Measurements from ENCODE around the gene HAUS3. TPM values are rescaled to one million over a fixed set of nuclear protein-coding genes. Genes with fewer than 3 reads are reported as not detected.

HAUS3 gene
- total and polyA plus RNA-seq, 10 of the 15 experiments (the other 5 are each of a cell fraction or from before 2014, with no cell fraction given), result 4.2 to 23.9 (median 12.3) TPM

DNA sequence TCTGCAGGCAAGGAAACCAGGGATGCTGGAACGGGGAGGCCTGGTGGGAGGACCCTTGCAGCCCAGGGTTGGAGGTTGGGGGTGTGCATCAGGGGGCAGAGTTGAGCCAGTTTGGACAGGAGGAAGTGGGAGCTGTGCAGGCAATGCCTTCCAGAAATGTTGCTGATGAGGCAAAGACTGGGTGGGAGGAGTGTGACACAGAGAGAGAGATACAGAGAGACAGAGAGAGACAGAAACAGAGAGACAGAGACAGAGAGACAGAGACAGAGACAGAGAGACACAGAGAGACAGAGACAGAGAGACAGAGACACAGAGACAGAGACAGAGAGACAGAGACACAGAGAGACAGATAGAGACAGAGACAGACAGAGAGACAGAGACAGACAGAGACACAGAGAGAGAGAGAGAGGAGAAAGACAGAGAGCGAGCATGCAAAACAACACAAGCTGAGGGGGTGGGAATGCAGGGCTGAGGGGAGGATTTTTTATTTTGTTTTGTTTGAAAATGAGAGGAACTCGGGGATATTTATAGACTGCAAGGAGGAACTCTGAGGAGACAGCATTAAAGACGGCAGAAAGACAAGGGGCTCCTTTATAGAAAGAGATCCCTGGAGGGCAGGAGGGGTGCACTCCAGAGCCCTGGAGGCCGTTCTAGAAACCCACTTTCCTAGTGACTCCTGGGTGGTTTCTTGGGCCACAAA lies 1.9 kb upstream of the HAUS3 start:
- H3K9ac ChIP-seq (ENCODE audit: control insufficient read depth, insufficient read depth, low read length), result no peak overlapping the region
- no peak for ATAC-seq
- WGBS (ENCODE audit: insufficient coverage, insufficient replicate concordance, low lambda C conversion rate, missing lambda C conversion rate), result 32% methylated on average over 5 of the region's 5 CpGs
- ChIA-PET POLR2A (interaction anchor here (0.5 to 1.5 kb wide), 3 partner anchors 11 to 401 kb away, joined by 3 read pairs; no protein-coding TSS in a partner anchor), RAD21 (ENCODE audit: unreplicated experiment) (interaction anchor here (1.7 kb wide), 1 partner anchor 169 kb away, joined by 4 read pairs; no protein-coding TSS in a partner anchor), CTCF (interaction anchor here (0.8 to 1.2 kb wide), 4 partner anchors 18 to 198 kb away, joined by 3 to 5 read pairs (median 4); partner anchors contain the start of gene MXD4), SMC1A (ENCODE audit: uncharacterized antibody, unreplicated experiment) (interaction anchor here (0.9 to 1.0 kb wide), 2 partner anchors 20 to 193 kb away, joined by 3 read pairs; no protein-coding TSS in a partner anchor)
- in situ Hi-C loops (cut with MboI), result no loop called here
- H3K27ac ChIP-seq (ENCODE audit: control insufficient read depth, insufficient read depth), result no peak overlapping the region
- H3K4me2 ChIP-seq (ENCODE audit: control insufficient read depth, insufficient read depth), result no peak overlapping the region
- H3K4me3 ChIP-seq, result no peak overlapping the region
- intact Hi-C loops (cut with micrococcal nuclease; ENCODE audit: unreplicated experiment), result loop anchor here (5.0 kb wide), 3 partner anchors 168 to 223 kb away; partner anchors contain the start of gene RNF4
- no peak for FAIRE-seq
- no peak overlapping the region for H2AFZ ChIP-seq (ENCODE audit: control insufficient read depth, low read depth, low read length)
- peaks cover 6% of the 10 kb centered on the region; the same call in 1 of the 2 replicates for H3K4me1 ChIP-seq (ENCODE audit: control insufficient read depth, insufficient read depth, low read length)
- H3K36me3 ChIP-seq (ENCODE audit: control insufficient read depth in 2 of 2, insufficient read depth in 2 of 2, low read length in 1 of 2), result no peaks in the 10 kb centered on the region
- H3K79me2 ChIP-seq (ENCODE audit: control insufficient read depth, insufficient read depth, low read length), result peaks cover 30% of the 10 kb centered on the region
- no peak for DNase-seq (ENCODE audit: low read depth, low spot score)
- no peaks in the 10 kb centered on the region for H3K27me3 ChIP-seq (replicated peaks in 1 of 2; ENCODE audit: control insufficient read depth in 2 of 2, insufficient read depth in 2 of 2, low read length in 1 of 2)
- BruUV-seq (replicated peaks), result no TSS peak
- no peaks in the 10 kb centered on the region for H3K9me3 ChIP-seq (replicated peaks; ENCODE audit: control insufficient read depth, insufficient read depth, low read length)
- H4K20me1 ChIP-seq (ENCODE audit: control insufficient read depth, insufficient read depth), result no peaks in the 10 kb centered on the region
- no peak for TF ChIP-seq ZZZ3 (IDR thresholded peaks at IDR 0.05; ENCODE audit: control insufficient read depth, insufficient read length, low read depth)
- TF ChIP-seq, protein P1, sequence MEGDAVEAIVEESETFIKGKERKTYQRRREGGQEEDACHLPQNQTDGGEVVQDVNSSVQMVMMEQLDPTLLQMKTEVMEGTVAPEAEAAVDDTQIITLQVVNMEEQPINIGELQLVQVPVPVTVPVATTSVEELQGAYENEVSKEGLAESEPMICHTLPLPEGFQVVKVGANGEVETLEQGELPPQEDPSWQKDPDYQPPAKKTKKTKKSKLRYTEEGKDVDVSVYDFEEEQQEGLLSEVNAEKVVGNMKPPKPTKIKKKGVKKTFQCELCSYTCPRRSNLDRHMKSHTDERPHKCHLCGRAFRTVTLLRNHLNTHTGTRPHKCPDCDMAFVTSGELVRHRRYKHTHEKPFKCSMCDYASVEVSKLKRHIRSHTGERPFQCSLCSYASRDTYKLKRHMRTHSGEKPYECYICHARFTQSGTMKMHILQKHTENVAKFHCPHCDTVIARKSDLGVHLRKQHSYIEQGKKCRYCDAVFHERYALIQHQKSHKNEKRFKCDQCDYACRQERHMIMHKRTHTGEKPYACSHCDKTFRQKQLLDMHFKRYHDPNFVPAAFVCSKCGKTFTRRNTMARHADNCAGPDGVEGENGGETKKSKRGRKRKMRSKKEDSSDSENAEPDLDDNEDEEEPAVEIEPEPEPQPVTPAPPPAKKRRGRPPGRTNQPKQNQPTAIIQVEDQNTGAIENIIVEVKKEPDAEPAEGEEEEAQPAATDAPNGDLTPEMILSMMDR (IDR thresholded peaks at IDR 0.05 in 2 of 3, conservative IDR thresholded peaks at IDR 0.05 in 1 of 3; ENCODE audit: control insufficient read depth in 2 of 3, extremely low read depth in 1 of 3, insufficient read depth in 1 of 3, low read depth in 3 of 3, low read length in 3 of 3), result peak in 2 of 3 experiments; percentile 22 to 51; a peak in 4 of 6 replicates
- peak; percentile 39; the same call in 1 of the 2 replicates for TF ChIP-seq RAD21 (IDR thresholded peaks at IDR 0.05; ENCODE audit: insufficient read depth, low read depth, low read length)
- TF ChIP-seq HDGF (IDR thresholded peaks at IDR 0.05), result peak; percentile 81; the same call in 1 of the 2 replicates
- peak; percentile 64; the same call in 1 of the 2 replicates for TF ChIP-seq SPI1 (IDR thresholded peaks at IDR 0.05; ENCODE audit: borderline replicate concordance, insufficient read depth, low read depth, low read length)
- TF ChIP-seq NBN (IDR thresholded peaks at IDR 0.05), result peak; percentile 83
- TF ChIP-seq, protein P2, sequence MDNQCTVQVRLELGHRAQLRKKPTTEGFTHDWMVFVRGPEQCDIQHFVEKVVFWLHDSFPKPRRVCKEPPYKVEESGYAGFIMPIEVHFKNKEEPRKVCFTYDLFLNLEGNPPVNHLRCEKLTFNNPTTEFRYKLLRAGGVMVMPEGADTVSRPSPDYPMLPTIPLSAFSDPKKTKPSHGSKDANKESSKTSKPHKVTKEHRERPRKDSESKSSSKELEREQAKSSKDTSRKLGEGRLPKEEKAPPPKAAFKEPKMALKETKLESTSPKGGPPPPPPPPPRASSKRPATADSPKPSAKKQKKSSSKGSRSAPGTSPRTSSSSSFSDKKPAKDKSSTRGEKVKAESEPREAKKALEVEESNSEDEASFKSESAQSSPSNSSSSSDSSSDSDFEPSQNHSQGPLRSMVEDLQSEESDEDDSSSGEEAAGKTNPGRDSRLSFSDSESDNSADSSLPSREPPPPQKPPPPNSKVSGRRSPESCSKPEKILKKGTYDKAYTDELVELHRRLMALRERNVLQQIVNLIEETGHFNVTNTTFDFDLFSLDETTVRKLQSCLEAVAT (IDR thresholded peaks at IDR 0.05), result peak; percentile 60; the same call in 1 of the 2 replicates
- TF ChIP-seq CHD2 (IDR thresholded peaks at IDR 0.05; ENCODE audit: borderline replicate concordance, low read depth, low read length), result no peak
- TF ChIP-seq PML (IDR thresholded peaks at IDR 0.05; ENCODE audit: low read length), result no peak
- no peak for TF ChIP-seq SRF (IDR thresholded peaks at IDR 0.05; ENCODE audit: low read depth in 2 of 2, low read length in 2 of 2)
- TF ChIP-seq SMC3 (IDR thresholded peaks at IDR 0.05; ENCODE audit: borderline replicate concordance, low read length), result peak; percentile 36; the same call in 1 of the 2 replicates

Measured in GM12878 (cell line).